Progenitor cell of endocrine pancreas (in vitro differentiated cells): ENCODE measurements around the gene PDHB. TPM values are rescaled to one million over a fixed set of nuclear protein-coding genes. Genes with fewer than 3 reads are reported as not detected.

ENCODE experiments used
- DNase-seq: peaks from one replicate; pipeline ENCODE4 v3.0.0; 2021; ENCODE audit warnings: low spot score; ENCODE audit not compliant: unreplicated experiment
- H3K27ac Mint-ChIP-seq: 2 replicates; pipeline ENCODE4 v1.8.0; 2021; ENCODE audit warnings: mild to moderate bottlenecking, moderate library complexity, mixed read lengths
- H3K27me3 Mint-ChIP-seq: 2 replicates; pipeline ENCODE4 v1.8.0; 2021; ENCODE audit warnings: mixed read lengths
- H3K36me3 Mint-ChIP-seq: 2 replicates; pipeline ENCODE4 v1.8.0; 2022; ENCODE audit warnings: mixed read lengths; ENCODE audit not compliant: insufficient read depth
- H3K4me1 Mint-ChIP-seq: 2 replicates; pipeline ENCODE4 v1.8.0; 2021; ENCODE audit warnings: low read depth, mixed read lengths
- H3K4me3 Mint-ChIP-seq: 2 replicates; pipeline ENCODE4 v1.8.0; 2021; ENCODE audit warnings: low read depth, mild to moderate bottlenecking, moderate library complexity, mixed read lengths
- H3K9me3 Mint-ChIP-seq: 2 replicates; pipeline ENCODE4 v1.8.0; 2021; ENCODE audit warnings: low read depth, mixed read lengths
- CTCF ChIP-seq: fragments of 200-600 bp; sonication (generic); IDR thresholded peaks from one replicate; pipeline ENCODE4 v1.5.0; 2021; ENCODE audit warnings: antibody characterized with exemption, mild to moderate bottlenecking; ENCODE audit not compliant: unreplicated experiment
- total RNA-seq: library from RNA; stranded (reverse); gene quantifications from 2 replicates; pipeline ENCODE4 v1.2.1, GENCODE V29; 2021

The PDHB gene
- total RNA-seq, 1 donor from 2014 or later = 76.4 TPM

DNA sequence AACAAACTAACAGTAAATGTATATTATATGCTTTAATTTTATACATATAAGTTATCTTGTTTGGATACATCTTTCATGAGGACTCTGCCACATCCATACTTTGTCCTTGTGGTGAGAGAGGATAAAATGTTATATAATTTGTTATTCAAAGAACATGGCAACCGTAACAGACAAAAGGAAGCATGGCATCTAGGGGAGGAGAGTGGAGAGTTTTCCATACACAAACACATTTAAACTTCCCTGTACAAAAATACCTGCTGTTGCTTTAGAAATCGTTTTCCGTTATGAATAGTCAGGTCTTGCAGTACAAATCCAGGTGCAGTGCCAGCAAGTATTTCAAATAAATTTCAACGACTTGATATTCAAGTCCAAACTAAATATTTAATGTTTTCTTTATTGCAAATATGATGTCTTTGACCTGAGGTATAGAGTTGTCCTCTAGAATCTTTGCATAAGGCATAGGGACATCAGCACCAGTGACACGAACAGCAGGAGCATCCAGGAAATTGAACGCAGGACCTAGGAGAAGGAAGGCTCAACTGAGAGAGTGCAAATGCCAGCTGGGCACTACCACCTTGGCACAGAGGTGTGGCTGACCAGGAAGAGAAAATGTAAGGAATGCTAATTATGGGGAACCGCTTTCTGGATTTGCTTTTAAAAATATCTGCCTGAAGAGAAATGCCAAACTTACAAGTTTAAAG, 5.8 kb downstream of the PDHB start:
- Mint-ChIP-seq H3K4me3 (no peak overlapping the region), H3K27ac (no peak overlapping the region), H3K27me3 (no peaks in the 10 kb centered on the region), H3K36me3 (peaks cover 28% of the 10 kb centered on the region), H3K9me3 (no peaks in the 10 kb centered on the region), H3K4me1 (peaks cover 15% of the 10 kb centered on the region)
- no peak for DNase-seq
- no peak for TF ChIP-seq CTCF

DNA sequence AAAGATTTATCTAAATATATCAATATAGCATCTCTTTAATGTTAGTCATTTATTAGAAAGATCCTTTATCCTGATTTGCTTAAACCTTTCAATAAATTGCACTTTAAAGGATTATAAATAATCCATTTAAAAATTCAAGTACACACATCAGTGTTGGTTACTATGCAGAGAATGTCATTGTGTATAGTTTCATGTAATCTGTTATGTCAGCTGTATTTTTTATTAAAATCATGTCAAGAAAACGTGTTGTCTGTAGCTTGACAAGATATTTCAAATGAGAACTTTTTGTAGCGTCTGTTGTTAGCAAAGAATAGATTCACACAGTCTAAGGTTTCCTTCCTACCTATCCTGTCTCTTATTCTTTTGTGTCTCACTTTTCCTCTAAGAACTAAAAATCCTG, 7.8 kb downstream of the PDHB start:
- H3K27ac Mint-ChIP-seq = peak overlapping the region; percentile 40
- H3K4me1 Mint-ChIP-seq = peaks cover 5% of the 10 kb centered on the region
- peaks cover 25% of the 10 kb centered on the region for H3K36me3 Mint-ChIP-seq
- no peak for TF ChIP-seq CTCF
- H3K9me3 Mint-ChIP-seq = no peaks in the 10 kb centered on the region
- H3K27me3 Mint-ChIP-seq = no peaks in the 10 kb centered on the region
- H3K4me3 Mint-ChIP-seq = no peak overlapping the region
- no peak for DNase-seq

DNA sequence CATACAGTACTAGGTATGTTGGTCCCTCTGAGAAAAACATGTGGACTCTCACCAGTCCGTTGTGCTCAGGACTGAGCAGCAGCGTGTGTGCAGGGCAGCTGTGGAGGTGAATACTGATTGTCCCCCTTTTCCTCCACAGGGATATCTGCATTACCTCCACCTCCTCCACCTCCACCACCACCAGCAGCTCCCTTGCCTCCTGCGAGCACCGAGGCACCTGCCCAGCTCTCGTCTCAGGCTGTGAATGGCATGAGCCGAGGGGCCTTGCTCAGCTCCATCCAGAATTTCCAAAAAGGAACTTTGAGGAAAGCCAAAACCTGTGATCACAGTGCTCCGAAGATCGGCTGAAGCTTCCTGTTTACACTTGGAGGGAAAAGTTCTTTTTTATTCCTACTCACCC, 9.0 kb downstream of the PDHB start:
- TF ChIP-seq CTCF = no peak
- H3K27ac Mint-ChIP-seq = no peak overlapping the region
- no peaks in the 10 kb centered on the region for H3K9me3 Mint-ChIP-seq
- H3K27me3 Mint-ChIP-seq = no peaks in the 10 kb centered on the region
- no peak overlapping the region for H3K4me3 Mint-ChIP-seq
- no peak for DNase-seq
- H3K4me1 Mint-ChIP-seq = no peaks in the 10 kb centered on the region
- H3K36me3 Mint-ChIP-seq = peaks cover 25% of the 10 kb centered on the region

GRCh38 chr3:58422756-58423325, 10.8 kb downstream of the PDHB start:
- peak overlapping the region; percentile 0 for H3K27ac Mint-ChIP-seq
- H3K4me1 Mint-ChIP-seq = peaks cover 5% of the 10 kb centered on the region
- no peaks in the 10 kb centered on the region for H3K9me3 Mint-ChIP-seq
- no peak for DNase-seq
- H3K27me3 Mint-ChIP-seq = no peaks in the 10 kb centered on the region
- peaks cover 11% of the 10 kb centered on the region for H3K36me3 Mint-ChIP-seq
- TF ChIP-seq CTCF = no peak
- H3K4me3 Mint-ChIP-seq = no peak overlapping the region

DNA sequence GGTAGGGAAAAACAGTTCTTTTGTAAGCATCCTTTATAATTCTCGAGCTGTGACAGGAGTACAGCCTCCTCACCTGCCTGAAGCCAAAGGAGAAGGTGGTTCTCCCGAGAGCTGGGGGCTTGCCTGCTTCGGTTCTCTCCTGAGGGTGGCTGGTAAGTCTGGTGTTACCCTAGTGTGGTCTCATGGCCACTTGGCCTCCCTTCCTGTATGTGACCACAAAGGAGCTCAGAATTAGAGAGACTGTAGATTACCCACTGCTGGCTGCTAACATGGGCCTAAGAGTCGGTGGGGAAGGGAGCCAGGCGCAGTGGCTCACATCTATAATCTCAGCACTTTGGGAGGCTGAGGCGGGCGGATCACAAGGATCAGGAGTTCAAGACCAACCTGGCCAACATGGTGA, 12.6 kb downstream of the PDHB start:
- Mint-ChIP-seq H3K27me3 (no peaks in the 10 kb centered on the region), H3K4me1 (peaks cover 15% of the 10 kb centered on the region), H3K27ac (no peak overlapping the region), H3K4me3 (no peak overlapping the region), H3K9me3 (no peaks in the 10 kb centered on the region), H3K36me3 (peaks cover 11% of the 10 kb centered on the region)
- no peak for DNase-seq
- no peak for TF ChIP-seq CTCF
